HepG2 (cell line): Measurements from ENCODE around the gene SNX9. TPM values are rescaled to one million over a fixed set of nuclear protein-coding genes. Genes with fewer than 3 reads are reported as not detected.

ENCODE experiments used
- KIAA2018 ChIP-seq: sonication (generic); formaldehyde crosslinking; IDR thresholded peaks from 2 replicates; pipeline ENCODE4 v1.5.0; 2020; ENCODE audit warnings: mild to moderate bottlenecking, missing genetic modification reagents, borderline replicate concordance
- MEIS1 ChIP-seq: sonication (generic); formaldehyde crosslinking; IDR thresholded peaks from 2 replicates; pipeline ENCODE4 v1.9.0; 2021; ENCODE audit warnings: mild to moderate bottlenecking, missing genetic modification reagents, moderate library complexity, borderline replicate concordance
- PATZ1 ChIP-seq: sonication (generic); formaldehyde crosslinking; IDR thresholded peaks from 2 replicates; pipeline ENCODE4 v1.4.0; 2020; ENCODE audit warnings: missing genetic modification reagents
- STAT6 ChIP-seq: sonication (generic); formaldehyde crosslinking; IDR thresholded peaks from 2 replicates; pipeline ENCODE4 v1.4.0; 2020; ENCODE audit warnings: missing genetic modification reagents, mild to moderate bottlenecking, borderline replicate concordance
- TRIM22 ChIP-seq: fragments of 450-650 bp; IDR thresholded peaks from 2 replicates; pipeline ENCODE4 v1.6.1; 2017
- ZBTB33 ChIP-seq: sonication (generic); formaldehyde crosslinking; IDR thresholded peaks from 2 replicates; pipeline ENCODE4 v1.4.0; 2020; ENCODE audit warnings: missing genetic modification reagents
- ZNF326 ChIP-seq: sonication (generic); formaldehyde crosslinking; IDR thresholded peaks from 2 replicates; pipeline ENCODE4 v1.4.0; 2020; ENCODE audit warnings: missing genetic modification reagents, borderline replicate concordance
- ZNF430 ChIP-seq: sonication (generic); formaldehyde crosslinking; IDR thresholded peaks from 2 replicates; pipeline ENCODE4 v1.9.0; 2021; ENCODE audit warnings: mild to moderate bottlenecking, missing genetic modification reagents
- ZNF543 ChIP-seq: sonication (generic); formaldehyde crosslinking; IDR thresholded peaks from 2 replicates; pipeline ENCODE4 v1.4.0; 2020; ENCODE audit warnings: mild to moderate bottlenecking, missing genetic modification reagents
- polyA plus RNA-seq, 8 experiments: library from polyadenylated mRNA; depleted of rRNA in 3 of 8; stranded (reverse) in 7 of 8; unstranded in 1 of 8; fragments of >200 nt; fragmentation: Illumina TruSeq in 4 of 8; extraction: Trizol in 4 of 8; gene quantifications; 2 replicates each; pipeline versions ENCODE4 v1.2.1 to v1.2.3, GENCODE V29; 2011 to 2016; ENCODE audit warnings: low read depth in 4 of 8, missing spikeins in 1 of 8, mixed read lengths in 1 of 8; ENCODE audit not compliant: insufficient read depth in 1 of 8
- total RNA-seq, 5 experiments: library from RNA; depleted of rRNA; stranded (reverse); fragments of >200 nt; fragmentation: Illumina TruSeq; extraction: Trizol; gene quantifications; 2 replicates each; pipeline ENCODE4 v1.2.3, GENCODE V29; 2016; ENCODE audit warnings: low read depth in 1 of 5

SNX9 gene
- total and polyA plus RNA-seq, 2 of the 13 experiments (the other 11 are each of a cell fraction or from before 2014, with no cell fraction given), result 21.9 to 36.0 TPM

DNA sequence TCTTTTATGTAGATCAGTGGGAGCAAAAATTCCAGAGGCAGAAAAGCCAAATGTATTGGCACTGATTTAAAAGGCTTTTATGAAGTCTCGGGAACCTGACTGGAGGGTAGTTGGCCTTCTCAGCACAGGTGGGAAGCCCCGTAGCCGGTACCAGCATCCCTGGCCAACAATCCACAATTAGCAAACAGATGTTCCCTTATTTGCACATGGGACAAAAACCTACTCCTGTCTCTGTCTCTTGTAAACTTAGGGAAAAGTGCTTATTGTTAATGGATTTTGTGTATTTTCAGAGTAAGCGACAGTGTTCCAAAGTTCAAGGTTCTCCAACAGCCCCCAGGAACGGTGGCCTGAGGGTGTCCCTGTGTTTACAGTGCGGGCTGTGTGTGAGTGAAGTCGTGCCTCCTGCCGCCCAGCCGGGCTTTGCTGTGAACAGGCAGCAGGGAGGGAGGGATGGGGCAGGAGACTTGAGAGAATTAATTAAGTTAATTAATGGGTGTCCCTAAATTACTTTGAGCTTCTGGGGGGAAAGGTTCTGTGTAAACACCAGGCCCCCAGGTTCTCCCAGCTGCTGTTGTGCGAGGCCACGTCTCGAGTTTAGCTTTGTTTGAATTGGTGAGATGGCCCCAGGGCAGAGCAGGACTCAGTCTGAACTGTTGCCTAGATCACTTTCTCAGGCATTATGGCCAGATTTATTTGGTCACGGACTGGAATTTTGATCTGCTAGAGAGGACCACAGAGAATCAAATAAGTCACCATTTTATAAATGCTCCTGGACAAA lies 162.5 kb downstream of the SNX9 start (continued):
- TF ChIP-seq KIAA2018 (0 out of 2 replicates have a peak, but pooled peaks have one; percentile 36), PATZ1 (CRISPR knock-in tag) (peak; percentile 99), ZBTB33 (CRISPR knock-in tag) (peak; percentile 81; the same call in 1 of the 2 replicates), ZNF326 (CRISPR knock-in tag) (no peak), ZNF430 (CRISPR knock-in tag) (peak; percentile 82; the same call in 1 of the 2 replicates), MEIS1 (peak; percentile 86; the same call in 1 of the 2 replicates), TRIM22 (no peak), STAT6 (CRISPR knock-in tag) (peak; percentile 38; the same call in 1 of the 2 replicates), ZNF543 (CRISPR knock-in tag) (peak; percentile 75)
